ENCODE data around the gene ANKRD13D.

GRCh38 chr11:67260406-67260805 is 28.7 kb upstream of the ANKRD13D start:
- TF ChIP-seq SMC3 (conservative IDR thresholded peaks at IDR 0.05; ENCODE audit: poor library complexity), result no peak
- TF ChIP-seq, protein P1, sequence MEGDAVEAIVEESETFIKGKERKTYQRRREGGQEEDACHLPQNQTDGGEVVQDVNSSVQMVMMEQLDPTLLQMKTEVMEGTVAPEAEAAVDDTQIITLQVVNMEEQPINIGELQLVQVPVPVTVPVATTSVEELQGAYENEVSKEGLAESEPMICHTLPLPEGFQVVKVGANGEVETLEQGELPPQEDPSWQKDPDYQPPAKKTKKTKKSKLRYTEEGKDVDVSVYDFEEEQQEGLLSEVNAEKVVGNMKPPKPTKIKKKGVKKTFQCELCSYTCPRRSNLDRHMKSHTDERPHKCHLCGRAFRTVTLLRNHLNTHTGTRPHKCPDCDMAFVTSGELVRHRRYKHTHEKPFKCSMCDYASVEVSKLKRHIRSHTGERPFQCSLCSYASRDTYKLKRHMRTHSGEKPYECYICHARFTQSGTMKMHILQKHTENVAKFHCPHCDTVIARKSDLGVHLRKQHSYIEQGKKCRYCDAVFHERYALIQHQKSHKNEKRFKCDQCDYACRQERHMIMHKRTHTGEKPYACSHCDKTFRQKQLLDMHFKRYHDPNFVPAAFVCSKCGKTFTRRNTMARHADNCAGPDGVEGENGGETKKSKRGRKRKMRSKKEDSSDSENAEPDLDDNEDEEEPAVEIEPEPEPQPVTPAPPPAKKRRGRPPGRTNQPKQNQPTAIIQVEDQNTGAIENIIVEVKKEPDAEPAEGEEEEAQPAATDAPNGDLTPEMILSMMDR (IDR thresholded peaks at IDR 0.05; ENCODE audit: poor library complexity, severe bottlenecking), result no peak
- no peak for TF ChIP-seq RAD21 (conservative IDR thresholded peaks at IDR 0.05)
- TF ChIP-seq POLR2AphosphoS5 (IDR thresholded peaks at IDR 0.05), result no peak
- TF ChIP-seq EP300 (conservative IDR thresholded peaks at IDR 0.05; ENCODE audit: poor library complexity, severe bottlenecking), result no peak

All from neural cell (in vitro differentiated cells).